Tibial nerve (tissue), 4 donors: ENCODE measurements around the gene ACLY.

Experiments used
- CTCF ChIP-seq, 5 experiments: fragments of 200-600 bp in 3 of 5; fragments of 450-650 bp in 2 of 5; sonication (generic) in 3 of 5; IDR thresholded peaks; one replicate each; pipeline ENCODE4 v1.5.1; 2016 to 2019; ENCODE audit warnings: antibody characterized with exemption in 5 of 5, mild to moderate bottlenecking in 3 of 5, moderate library complexity in 2 of 5
- EP300 ChIP-seq, 2 donors: sonication (generic); formaldehyde crosslinking; IDR thresholded peaks; one replicate each; pipeline ENCODE4 v1.6.1; 2017; ENCODE audit warnings: antibody characterized with exemption in 2 of 2, mild to moderate bottlenecking in 1 of 2

- TF ChIP-seq CTCF (IDR thresholded peaks at IDR 0.05) (no peak), EP300 (IDR thresholded peaks at IDR 0.05) (no peak)
Measured at GRCh38 chr17:41822216-41823140, 96.3 kb downstream of the ACLY start.
